Progenitor cell of endocrine pancreas (in vitro differentiated cells): Measurements from ENCODE around the gene QRFP. TPM values are rescaled to one million over a fixed set of nuclear protein-coding genes. Genes with fewer than 3 reads are reported as not detected.

Experiments used
- DNase-seq: peaks from one replicate; pipeline ENCODE4 v3.0.0; 2021; ENCODE audit warnings: low spot score; ENCODE audit not compliant: unreplicated experiment
- H3K27ac Mint-ChIP-seq: 2 replicates; pipeline ENCODE4 v1.8.0; 2021; ENCODE audit warnings: mild to moderate bottlenecking, moderate library complexity, mixed read lengths
- H3K27me3 Mint-ChIP-seq: 2 replicates; pipeline ENCODE4 v1.8.0; 2021; ENCODE audit warnings: mixed read lengths
- H3K36me3 Mint-ChIP-seq: 2 replicates; pipeline ENCODE4 v1.8.0; 2022; ENCODE audit warnings: mixed read lengths; ENCODE audit not compliant: insufficient read depth
- H3K4me1 Mint-ChIP-seq: 2 replicates; pipeline ENCODE4 v1.8.0; 2021; ENCODE audit warnings: low read depth, mixed read lengths
- H3K4me3 Mint-ChIP-seq: 2 replicates; pipeline ENCODE4 v1.8.0; 2021; ENCODE audit warnings: low read depth, mild to moderate bottlenecking, moderate library complexity, mixed read lengths
- H3K9me3 Mint-ChIP-seq: 2 replicates; pipeline ENCODE4 v1.8.0; 2021; ENCODE audit warnings: low read depth, mixed read lengths
- CTCF ChIP-seq: fragments of 200-600 bp; sonication (generic); IDR thresholded peaks from one replicate; pipeline ENCODE4 v1.5.0; 2021; ENCODE audit warnings: antibody characterized with exemption, mild to moderate bottlenecking; ENCODE audit not compliant: unreplicated experiment
- total RNA-seq: library from RNA; stranded (reverse); gene quantifications from 2 replicates; pipeline ENCODE4 v1.2.1, GENCODE V29; 2021

The QRFP gene
- total RNA-seq, 1 donor from 2014 or later = not detected

DNA sequence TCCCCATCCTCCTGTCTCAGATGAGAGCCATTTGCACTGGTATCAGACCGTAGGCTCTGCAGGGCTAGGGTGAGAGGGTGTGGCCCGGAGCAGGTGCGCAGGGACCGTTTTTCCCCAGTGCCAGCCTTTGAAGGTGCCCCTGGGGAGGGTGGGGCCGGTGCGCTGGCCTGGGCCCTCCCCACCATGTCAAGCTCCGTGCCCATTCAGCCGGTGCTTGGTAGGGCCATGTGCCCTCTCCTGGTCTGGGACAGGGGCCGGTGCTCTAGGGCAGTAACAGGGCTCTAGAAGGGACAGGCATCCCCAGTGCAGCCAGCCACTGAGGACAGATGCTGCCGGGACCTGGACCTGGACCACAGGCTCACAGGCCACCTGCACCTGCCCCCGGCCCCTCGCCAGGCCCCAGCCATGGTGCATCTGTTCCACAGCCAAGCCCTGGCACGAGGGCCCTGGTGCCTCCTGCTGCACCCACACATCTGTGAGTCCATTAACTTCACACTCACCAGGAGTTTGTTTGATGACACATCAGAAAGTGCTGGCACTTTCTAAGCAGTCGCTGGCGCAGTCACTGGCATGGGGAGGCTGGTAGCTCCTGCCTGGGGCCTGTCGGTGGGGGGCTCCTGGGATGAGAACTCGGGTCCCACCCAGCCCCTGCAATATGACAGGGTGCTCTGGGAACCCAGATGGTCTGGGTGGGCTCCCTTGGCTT lies 5.0 kb upstream of the QRFP start:
- no peaks in the 10 kb centered on the region for H3K4me1 Mint-ChIP-seq
- DNase-seq = no peak
- no peaks in the 10 kb centered on the region for H3K9me3 Mint-ChIP-seq
- peaks cover 12% of the 10 kb centered on the region for H3K27me3 Mint-ChIP-seq
- H3K27ac Mint-ChIP-seq = no peak overlapping the region
- no peak overlapping the region for H3K4me3 Mint-ChIP-seq
- TF ChIP-seq CTCF = no peak
- no peaks in the 10 kb centered on the region for H3K36me3 Mint-ChIP-seq

DNA sequence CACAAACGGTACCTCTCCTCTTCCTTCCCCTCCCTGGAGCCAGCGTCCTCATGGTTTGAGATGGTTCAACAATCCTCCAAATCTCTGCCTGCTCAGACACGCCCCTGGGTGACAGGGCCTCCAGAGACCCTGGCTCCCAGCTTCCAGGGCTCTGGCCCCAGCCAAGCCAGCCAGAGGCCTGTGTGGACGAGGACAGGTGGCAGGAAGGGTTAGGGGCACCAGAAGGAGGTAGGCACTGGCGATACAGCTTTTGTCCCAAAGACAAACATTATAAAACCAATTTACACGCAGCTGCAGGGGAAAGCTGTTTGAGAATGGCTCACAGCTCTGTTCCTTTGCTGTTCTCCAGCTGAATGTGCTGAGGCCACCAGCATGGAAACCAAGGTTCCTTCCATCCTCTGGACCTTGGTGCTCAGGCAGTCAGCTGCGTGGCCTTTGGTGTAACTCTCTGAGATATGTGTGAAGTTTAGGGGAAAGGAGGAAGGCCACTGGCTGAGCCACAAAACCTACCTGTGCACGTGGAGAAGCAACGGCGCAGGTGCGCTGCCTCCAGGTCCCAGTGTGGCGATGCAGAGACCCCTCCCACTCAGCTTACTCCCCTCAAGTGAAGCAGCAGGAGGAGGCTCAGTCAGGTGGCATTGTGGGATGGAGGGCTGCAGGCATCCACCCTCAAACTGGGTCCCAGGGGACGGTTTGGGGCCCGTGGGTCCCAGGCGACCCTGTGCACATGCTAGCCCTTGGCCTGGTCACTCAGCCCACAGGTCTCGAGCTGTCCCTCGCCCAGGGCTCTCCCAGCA lies 4.3 kb upstream of the QRFP start:
- Mint-ChIP-seq H3K36me3 (no peaks in the 10 kb centered on the region), H3K9me3 (no peaks in the 10 kb centered on the region), H3K27ac (no peak overlapping the region), H3K27me3 (peaks cover 12% of the 10 kb centered on the region), H3K4me1 (no peaks in the 10 kb centered on the region), H3K4me3 (no peak overlapping the region)
- DNase-seq = no peak
- TF ChIP-seq CTCF = no peak

DNA sequence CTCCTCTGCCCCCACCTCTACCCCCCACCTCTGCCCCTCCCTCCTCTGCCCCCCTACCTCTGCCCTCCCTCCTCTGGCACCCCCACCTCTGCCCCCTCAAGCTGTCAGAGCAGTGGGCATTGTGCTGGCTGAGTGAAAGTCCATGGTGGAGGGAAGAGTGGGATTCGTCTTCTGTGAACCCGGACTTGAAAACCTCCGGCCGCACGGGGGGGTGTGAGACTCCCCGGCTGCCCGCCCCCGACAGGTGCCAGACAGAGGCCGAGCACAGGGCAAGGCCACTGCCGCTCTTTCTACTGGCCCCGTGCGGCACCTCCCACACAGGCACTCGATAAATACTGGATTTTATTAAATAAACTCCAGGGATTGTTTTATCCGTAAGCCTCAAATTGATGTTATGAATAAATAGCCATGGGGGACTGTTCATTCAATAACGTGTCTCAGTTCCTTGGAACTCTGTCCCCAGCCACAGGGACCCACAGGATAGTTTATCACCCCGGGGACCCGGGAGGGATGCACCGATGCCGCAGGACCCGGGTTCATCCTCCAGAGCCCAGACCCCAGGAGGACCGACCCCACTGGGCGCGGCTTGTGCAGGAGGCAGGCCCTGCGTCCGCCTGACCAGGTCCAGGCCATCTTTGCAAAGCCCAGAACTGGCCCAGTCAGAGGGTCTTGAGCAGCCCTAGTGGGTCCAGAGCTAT lies 2.6 kb upstream of the QRFP start:
- no peaks in the 10 kb centered on the region for H3K4me1 Mint-ChIP-seq
- H3K27me3 Mint-ChIP-seq = peaks cover 12% of the 10 kb centered on the region
- H3K27ac Mint-ChIP-seq = no peak overlapping the region
- no peaks in the 10 kb centered on the region for H3K9me3 Mint-ChIP-seq
- H3K4me3 Mint-ChIP-seq = no peak overlapping the region
- no peaks in the 10 kb centered on the region for H3K36me3 Mint-ChIP-seq
- TF ChIP-seq CTCF = no peak
- no peak for DNase-seq

- no peak overlapping the region for H3K4me3 Mint-ChIP-seq
- H3K27ac Mint-ChIP-seq = no peak overlapping the region
- H3K4me1 Mint-ChIP-seq = no peaks in the 10 kb centered on the region
- H3K27me3 Mint-ChIP-seq = peaks cover 12% of the 10 kb centered on the region
- TF ChIP-seq CTCF = no peak
- DNase-seq = no peak
- H3K36me3 Mint-ChIP-seq = peaks cover under 1% of the 10 kb centered on the region
- H3K9me3 Mint-ChIP-seq = no peaks in the 10 kb centered on the region
These were observed 1.9 kb upstream of the QRFP start for GRCh38 chr9:130898552-130898852.

- Mint-ChIP-seq H3K27ac (no peak overlapping the region), H3K36me3 (peaks cover 2% of the 10 kb centered on the region), H3K4me3 (no peak overlapping the region), H3K4me1 (no peaks in the 10 kb centered on the region), H3K9me3 (no peaks in the 10 kb centered on the region), H3K27me3 (peaks cover 12% of the 10 kb centered on the region)
- TF ChIP-seq CTCF = no peak
- no peak for DNase-seq
These were observed 1.4 kb upstream of the QRFP start for GRCh38 chr9:130897848-130898551.
